Esophagus (tissue), 2 donors: ENCODE results near the gene ATRNL1. TPM values are rescaled to one million over a fixed set of nuclear protein-coding genes. Genes with fewer than 3 reads are reported as not detected.
"Not testable (repeated sequence)": the region's sequence is repeated elsewhere in the genome, so short reads cannot be mapped to it uniquely, and the experiment has no call there.

ENCODE experiments used
- H3K27ac ChIP-seq, 2 donors: one replicate each; pipeline ENCODE4 v1.5.1; 2013; ENCODE audit warnings: low read depth in 2 of 2, mild to moderate bottlenecking in 2 of 2, inconsistent platforms in 1 of 2, low read length in 1 of 2, moderate library complexity in 1 of 2
- H3K27me3 ChIP-seq, 2 donors: one replicate each; pipeline ENCODE4 v1.6.1; 2013; ENCODE audit warnings: low read length in 2 of 2, control low read depth in 1 of 2, mild to moderate bottlenecking in 1 of 2; ENCODE audit not compliant: insufficient read depth in 2 of 2, control insufficient read depth in 1 of 2
- H3K36me3 ChIP-seq, 2 donors: one replicate each; pipeline ENCODE4 v1.6.1; 2013; ENCODE audit warnings: low read length in 1 of 2; ENCODE audit not compliant: control insufficient read depth in 2 of 2, insufficient read depth in 2 of 2
- H3K4me1 ChIP-seq, 2 donors: one replicate each; pipeline ENCODE4 v1.6.1; 2013; ENCODE audit warnings: low read length in 1 of 2; ENCODE audit not compliant: control insufficient read depth in 2 of 2, insufficient read depth in 2 of 2
- H3K4me3 ChIP-seq, 2 donors: one replicate each; pipeline ENCODE4 v1.5.1; 2013; ENCODE audit warnings: low read length in 2 of 2, mild to moderate bottlenecking in 2 of 2, low read depth in 1 of 2, moderate library complexity in 1 of 2
- H3K9me3 ChIP-seq, 2 donors: one replicate each; pipeline ENCODE4 v1.6.1; 2013; ENCODE audit warnings: mild to moderate bottlenecking in 2 of 2, low read depth in 1 of 2, low read length in 1 of 2, moderate library complexity in 1 of 2; ENCODE audit not compliant: control insufficient read depth in 2 of 2, insufficient read depth in 1 of 2
- WGBS, 2 donors: extraction: QIAGEN DNeasy Blood & Tissue Kit; methylation state at CpG; one replicate each; pipeline ENCODE4 v1.1.7; 2013; 5-methylcytosine and 5-hydroxymethylcytosine counted together
- polyA plus RNA-seq, 2 donors: library from polyadenylated mRNA; stranded (reverse); fragments of 200-250 nt; gene quantifications; one replicate each; pipeline ENCODE4 v1.2.3, GENCODE V29; 2013
- donor health status: healthy with polysubstance abuse.
- donor health status: Bipolar disorder and iron deficiency.

ATRNL1 gene
- polyA plus RNA-seq, 2 donors = 0.20 to 0.39 TPM

GRCh38 chr10:115826396-115826795 is 733.2 kb downstream of the ATRNL1 start:
- peaks cover 0 to 3% of the 10 kb centered on the region in 2 donors for H3K4me1 ChIP-seq
- H3K9me3 ChIP-seq = no peaks in the 10 kb centered on the region
- 84 to 89% methylated on average over 9 of the region's 9 CpGs for WGBS, 2 donors
- H3K27me3 ChIP-seq = no peaks in the 10 kb centered on the region
- H3K27ac ChIP-seq = no peak overlapping the region
- no peaks in the 10 kb centered on the region for H3K36me3 ChIP-seq
- H3K4me3 ChIP-seq = no peak overlapping the region

- WGBS, 2 donors = 68 to 73% methylated on average over 6 of the region's 6 CpGs
- H3K9me3 ChIP-seq = no peaks in the 10 kb centered on the region
- no peak overlapping the region for H3K4me3 ChIP-seq
- no peaks in the 10 kb centered on the region for H3K36me3 ChIP-seq
- peaks cover 0 to 3% of the 10 kb centered on the region in 2 donors for H3K4me1 ChIP-seq
- no peak overlapping the region for H3K27ac ChIP-seq
- H3K27me3 ChIP-seq = no peaks in the 10 kb centered on the region
Observed at GRCh38 chr10:115827231-115828009, 734.3 kb downstream of the ATRNL1 start.

GRCh38 chr10:115828182-115828581 is 735.0 kb downstream of the ATRNL1 start:
- whole genome bisulfite sequencing, 2 donors = 87 to 89% methylated on average over 4 of the region's 4 CpGs
- not testable (repeated sequence) for H3K4me3 ChIP-seq, H3K9me3 ChIP-seq, H3K27ac ChIP-seq, H3K36me3 ChIP-seq, H3K27me3 ChIP-seq, H3K4me1 ChIP-seq

- 51% methylated on average over 3 of the region's 3 CpGs for WGBS, 2 donors
Observed at GRCh38 chr10:115829521-115830205, 736.5 kb downstream of the ATRNL1 start.

GRCh38 chr10:115830265-115830970 is 737.3 kb downstream of the ATRNL1 start:
- Histone ChIP-seq H3K4me1 (peaks cover 0 to 3% of the 10 kb centered on the region in 2 donors), H3K36me3 (no peaks in the 10 kb centered on the region), H3K4me3 (no peak overlapping the region), H3K27me3 (no peaks in the 10 kb centered on the region), H3K27ac (no peak overlapping the region), H3K9me3 (no peaks in the 10 kb centered on the region)
- 64 to 74% methylated on average over 3 of the region's 3 CpGs for WGBS, 2 donors

More at GRCh38 chr10:115829521-115830205, 736.5 kb downstream of the ATRNL1 start:
- Histone ChIP-seq H3K27ac (no peak overlapping the region), H3K36me3 (no peaks in the 10 kb centered on the region), H3K4me1 (peaks cover 0 to 3% of the 10 kb centered on the region in 2 donors), H3K27me3 (no peaks in the 10 kb centered on the region), H3K9me3 (no peaks in the 10 kb centered on the region), H3K4me3 (no peak overlapping the region)

GRCh38 chr10:115831016-115831415 is 737.9 kb downstream of the ATRNL1 start:
- Histone ChIP-seq H3K27ac (no peak overlapping the region), H3K9me3 (no peaks in the 10 kb centered on the region), H3K4me3 (no peak overlapping the region), H3K36me3 (no peaks in the 10 kb centered on the region), H3K27me3 (no peaks in the 10 kb centered on the region), H3K4me1 (peaks cover 0 to 3% of the 10 kb centered on the region in 2 donors)
- 65 to 72% methylated on average over 8 of the region's 8 CpGs for WGBS, 2 donors

GRCh38 chr10:115833119-115833518 is 740.0 kb downstream of the ATRNL1 start:
- H3K27ac ChIP-seq = no peak overlapping the region

GRCh38 chr10:115844591-115844990 is 751.4 kb downstream of the ATRNL1 start:
- H3K9me3 ChIP-seq = no peaks in the 10 kb centered on the region
- WGBS, 2 donors = 32 to 43% methylated on average over 3 of the region's 3 CpGs
- H3K4me3 ChIP-seq = no peak overlapping the region
- no peak overlapping the region for H3K27ac ChIP-seq
- H3K27me3 ChIP-seq = no peaks in the 10 kb centered on the region
- no peaks in the 10 kb centered on the region for H3K36me3 ChIP-seq
- no peaks in the 10 kb centered on the region for H3K4me1 ChIP-seq

More at GRCh38 chr10:115833119-115833518, 740.0 kb downstream of the ATRNL1 start:
- no peaks in the 10 kb centered on the region for H3K27me3 ChIP-seq
- H3K36me3 ChIP-seq = no peaks in the 10 kb centered on the region
- H3K9me3 ChIP-seq = no peaks in the 10 kb centered on the region
- 47 to 76% methylated on average over 4 of the region's 4 CpGs for WGBS, 2 donors
- no peak overlapping the region for H3K4me3 ChIP-seq
- no peaks in the 10 kb centered on the region for H3K4me1 ChIP-seq

- H3K27ac ChIP-seq = no peak overlapping the region
- no peaks in the 10 kb centered on the region for H3K27me3 ChIP-seq
- no peaks in the 10 kb centered on the region for H3K9me3 ChIP-seq
- no peaks in the 10 kb centered on the region for H3K4me1 ChIP-seq
- H3K4me3 ChIP-seq = no peak overlapping the region
- no peaks in the 10 kb centered on the region for H3K36me3 ChIP-seq
- 92 to 97% methylated on average over 1 of the region's 1 CpG for WGBS, 2 donors
Observed at GRCh38 chr10:115845921-115846320, 752.8 kb downstream of the ATRNL1 start.
